H9 (cell line): ENCODE measurements around the gene BRSK1. TPM values are rescaled to one million over a fixed set of nuclear protein-coding genes. Genes with fewer than 3 reads are reported as not detected.

ENCODE experiments used
- DNase-seq: peaks from one replicate; pipeline ENCODE4 v3.0.0-alpha.2; 2017
- H2AFZ ChIP-seq: one replicate; pipeline ENCODE4 v1.6.1; 2013; ENCODE audit warnings: mild to moderate bottlenecking, low read length, control low read depth, moderate library complexity
- H2AK5ac ChIP-seq: 2 replicates; pipeline ENCODE4 v1.6.1; 2013; ENCODE audit warnings: low read length, control low read depth, mixed read lengths; ENCODE audit not compliant: insufficient read length
- H2BK120ac ChIP-seq: one replicate; pipeline ENCODE4 v1.6.1; 2013; ENCODE audit warnings: low read depth, mild to moderate bottlenecking, low read length, control low read depth, inconsistent platforms; ENCODE audit not compliant: poor library complexity, severe bottlenecking
- H2BK12ac ChIP-seq: 2 replicates; pipeline ENCODE4 v1.6.1; 2013; ENCODE audit warnings: low read length, control low read depth, mixed read lengths, low read depth; ENCODE audit not compliant: insufficient read length
- H2BK15ac ChIP-seq: 2 replicates; pipeline ENCODE4 v1.6.1; 2013; ENCODE audit warnings: low read depth, low read length, control low read depth
- H2BK20ac ChIP-seq: one replicate; pipeline ENCODE4 v1.6.1; 2013; ENCODE audit warnings: low read depth, mild to moderate bottlenecking, low read length, control low read depth, inconsistent platforms; ENCODE audit not compliant: poor library complexity, severe bottlenecking
- H2BK5ac ChIP-seq: 2 replicates; pipeline ENCODE4 v1.6.1; 2013; ENCODE audit warnings: low read length, control low read depth, mixed read lengths; ENCODE audit not compliant: insufficient read length
- H3K14ac ChIP-seq: 2 replicates; pipeline ENCODE4 v1.6.1; 2013; ENCODE audit warnings: low read length, control low read depth; ENCODE audit not compliant: insufficient read depth
- H3K18ac ChIP-seq: 2 replicates; pipeline ENCODE4 v1.6.1; 2013; ENCODE audit warnings: low read depth, mild to moderate bottlenecking, mixed read lengths, low read length, control low read depth; ENCODE audit not compliant: insufficient read length
- H3K23ac ChIP-seq: 2 replicates; pipeline ENCODE4 v1.6.1; 2013; ENCODE audit warnings: low read length, control low read depth, mixed read lengths, low read depth; ENCODE audit not compliant: insufficient read length
- H3K23me2 ChIP-seq: 2 replicates; pipeline ENCODE4 v1.6.1; 2013; ENCODE audit warnings: low read depth, mild to moderate bottlenecking, mixed read lengths, low read length, control low read depth; ENCODE audit not compliant: insufficient read length, poor library complexity, severe bottlenecking
- H3K27ac ChIP-seq: 2 replicates; pipeline ENCODE4 v1.5.1; 2013; ENCODE audit warnings: low read length, control low read depth, mixed read lengths, low read depth; ENCODE audit not compliant: insufficient read length
- H3K27me3 ChIP-seq: 2 replicates; pipeline ENCODE4 v1.6.1; 2013; ENCODE audit warnings: low read length, control low read depth, inconsistent platforms; ENCODE audit not compliant: insufficient read depth
- H3K4ac ChIP-seq: 2 replicates; pipeline ENCODE4 v1.6.1; 2013; ENCODE audit warnings: low read depth, mild to moderate bottlenecking, control low read depth, inconsistent platforms, low read length, moderate library complexity
- H3K4me1 ChIP-seq: 2 replicates; pipeline ENCODE4 v1.6.1; 2013; ENCODE audit warnings: low read length, control low read depth, inconsistent platforms; ENCODE audit not compliant: insufficient read depth
- H3K4me2 ChIP-seq: 2 replicates; pipeline ENCODE4 v1.6.1; 2013; ENCODE audit warnings: low read length, control low read depth, mixed read lengths; ENCODE audit not compliant: insufficient read length, insufficient read depth
- H3K56ac ChIP-seq: 2 replicates; pipeline ENCODE4 v1.6.1; 2013; ENCODE audit warnings: low read depth, mild to moderate bottlenecking, mixed read lengths, low read length, control low read depth; ENCODE audit not compliant: insufficient read length
- H3K79me1 ChIP-seq: 2 replicates; pipeline ENCODE4 v1.6.1; 2013; ENCODE audit warnings: low read depth, mild to moderate bottlenecking, moderate library complexity, low read length, control low read depth, inconsistent platforms; ENCODE audit not compliant: insufficient read depth, poor library complexity, severe bottlenecking
- H3K79me2 ChIP-seq: 2 replicates; pipeline ENCODE4 v1.6.1; 2013; ENCODE audit warnings: low read length, control low read depth, inconsistent platforms; ENCODE audit not compliant: insufficient read depth
- H3K9ac ChIP-seq: 2 replicates; pipeline ENCODE4 v1.6.1; 2013; ENCODE audit warnings: low read length, control low read depth, mixed read lengths; ENCODE audit not compliant: insufficient read length; ENCODE audit errors: extremely low read depth
- H3K9me3 ChIP-seq: one replicate; pipeline ENCODE4 v1.6.1; 2013; ENCODE audit warnings: low read depth, low read length, inconsistent platforms; ENCODE audit not compliant: control insufficient read depth
- H3T11ph ChIP-seq: one replicate; pipeline ENCODE4 v1.6.1; 2013; ENCODE audit warnings: mild to moderate bottlenecking, low read length, control low read depth, inconsistent platforms
- H4K20me1 ChIP-seq: one replicate; pipeline ENCODE4 v1.6.1; 2013; ENCODE audit not compliant: control insufficient read depth, insufficient read length, insufficient read depth
- H4K5ac ChIP-seq: 2 replicates; pipeline ENCODE4 v1.6.1; 2013; ENCODE audit warnings: low read depth, mild to moderate bottlenecking, mixed read lengths, low read length, control low read depth; ENCODE audit not compliant: insufficient read length
- H4K8ac ChIP-seq: replicated peaks from 2 replicates; pipeline ENCODE4 v1.6.1; 2013; ENCODE audit warnings: low read length, control low read depth, mixed read lengths, low read depth; ENCODE audit not compliant: insufficient read length
- H4K91ac ChIP-seq: 2 replicates; pipeline ENCODE4 v1.6.1; 2013; ENCODE audit warnings: low read depth, mild to moderate bottlenecking, moderate library complexity, mixed read lengths, low read length, control low read depth; ENCODE audit not compliant: insufficient read length
- H3K27ac Mint-ChIP-seq, 3 experiments: 2 replicates in 2 of 3; 3 replicates in 1 of 3; pipeline ENCODE4 v1.8.0; 2020 to 2021; ENCODE audit warnings: mixed read lengths in 3 of 3, mild to moderate bottlenecking in 1 of 3, moderate library complexity in 1 of 3
- H3K27me3 Mint-ChIP-seq: 2 replicates; pipeline ENCODE4 v1.8.0; 2021; ENCODE audit warnings: low read depth, mild to moderate bottlenecking, moderate library complexity, mixed read lengths
- H3K36me3 Mint-ChIP-seq, 3 experiments: 2 replicates in 2 of 3; 3 replicates in 1 of 3; pipeline ENCODE4 v1.8.0; 2020 to 2021; ENCODE audit warnings: low read depth in 3 of 3, mixed read lengths in 3 of 3; ENCODE audit not compliant: insufficient read depth in 1 of 3
- H3K4me1 Mint-ChIP-seq, 2 experiments: 2 replicates each; pipeline ENCODE4 v1.8.0; 2020; ENCODE audit warnings: mixed read lengths in 2 of 2
- H3K4me3 Mint-ChIP-seq, 2 experiments: 2 replicates in 1 of 2; 3 replicates in 1 of 2; pipeline ENCODE4 v1.8.0; 2020 to 2021; ENCODE audit warnings: mild to moderate bottlenecking in 2 of 2, mixed read lengths in 2 of 2, moderate library complexity in 1 of 2
- H3K9me3 Mint-ChIP-seq, 2 experiments: 2 replicates in 1 of 2; 3 replicates in 1 of 2; pipeline ENCODE4 v1.8.0; 2020; ENCODE audit warnings: mild to moderate bottlenecking in 2 of 2, mixed read lengths in 2 of 2, moderate library complexity in 1 of 2
- WGBS: extraction: QIAGEN DNeasy Blood & Tissue Kit; methylation state at CpG from one replicate; pipeline ENCODE4 v1.1.7; 2013; ENCODE audit warnings: missing lambda C conversion rate, low lambda C conversion rate, mixed read lengths; ENCODE audit not compliant: insufficient read length; ENCODE audit errors: extremely low coverage; 5-methylcytosine and 5-hydroxymethylcytosine counted together
- total RNA-seq: library from RNA; stranded (reverse); gene quantifications from 2 replicates; pipeline ENCODE4 v1.2.1, GENCODE V29; 2021
- TF ChIP-seq, protein P1 (sequence below): fragments of 200-600 bp; sonication (generic); conservative IDR thresholded peaks from 3 replicates; pipeline ENCODE4 v1.8.0; 2021; ENCODE audit warnings: antibody characterized with exemption, mild to moderate bottlenecking

Gene BRSK1
- total RNA-seq, 1 experiment from 2014 or later, result 43.5 TPM

DNA sequence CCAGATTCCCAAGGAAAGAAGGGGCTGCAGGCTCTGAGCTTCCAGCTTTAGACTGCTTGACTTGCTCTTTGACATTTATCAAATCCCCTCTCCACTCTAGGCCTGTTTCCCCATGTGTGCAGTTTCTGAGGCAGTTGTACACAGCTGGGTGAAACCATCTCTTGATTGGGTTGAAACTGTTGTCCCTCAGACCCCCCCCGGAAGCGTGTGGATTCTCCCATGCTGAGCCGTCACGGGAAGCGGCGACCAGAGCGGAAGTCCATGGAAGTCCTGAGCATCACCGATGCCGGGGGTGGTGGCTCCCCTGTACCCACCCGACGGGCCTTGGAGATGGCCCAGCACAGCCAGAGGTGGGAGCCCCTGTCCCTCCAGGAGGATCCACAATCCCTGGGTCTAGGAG is 19.7 kb downstream of the BRSK1 start:
- Mint-ChIP-seq H3K27ac (peak overlapping the region in 1 of 3 experiments; percentile 55; a peak in 1 of 7 replicates), H3K9me3 (no peaks in the 10 kb centered on the region), H3K27me3 (no peaks in the 10 kb centered on the region; the same call in 1 of the 2 replicates), H3K4me3 (no peak overlapping the region), H3K4me1 (peaks cover 15 to 26% of the 10 kb centered on the region in 2 experiments), H3K36me3 (peaks cover 43 to 69% (median 69%) of the 10 kb centered on the region in 3 experiments; a peak in 6 of 7 replicates)
- no peaks in the 10 kb centered on the region for H3K79me2 ChIP-seq
- H2BK12ac ChIP-seq, result no peak overlapping the region
- no CpG with 5 or more reads among the region's 11 CpGs for WGBS
- no peak overlapping the region for H3T11ph ChIP-seq
- no peak for DNase-seq
- TF ChIP-seq, protein P1, sequence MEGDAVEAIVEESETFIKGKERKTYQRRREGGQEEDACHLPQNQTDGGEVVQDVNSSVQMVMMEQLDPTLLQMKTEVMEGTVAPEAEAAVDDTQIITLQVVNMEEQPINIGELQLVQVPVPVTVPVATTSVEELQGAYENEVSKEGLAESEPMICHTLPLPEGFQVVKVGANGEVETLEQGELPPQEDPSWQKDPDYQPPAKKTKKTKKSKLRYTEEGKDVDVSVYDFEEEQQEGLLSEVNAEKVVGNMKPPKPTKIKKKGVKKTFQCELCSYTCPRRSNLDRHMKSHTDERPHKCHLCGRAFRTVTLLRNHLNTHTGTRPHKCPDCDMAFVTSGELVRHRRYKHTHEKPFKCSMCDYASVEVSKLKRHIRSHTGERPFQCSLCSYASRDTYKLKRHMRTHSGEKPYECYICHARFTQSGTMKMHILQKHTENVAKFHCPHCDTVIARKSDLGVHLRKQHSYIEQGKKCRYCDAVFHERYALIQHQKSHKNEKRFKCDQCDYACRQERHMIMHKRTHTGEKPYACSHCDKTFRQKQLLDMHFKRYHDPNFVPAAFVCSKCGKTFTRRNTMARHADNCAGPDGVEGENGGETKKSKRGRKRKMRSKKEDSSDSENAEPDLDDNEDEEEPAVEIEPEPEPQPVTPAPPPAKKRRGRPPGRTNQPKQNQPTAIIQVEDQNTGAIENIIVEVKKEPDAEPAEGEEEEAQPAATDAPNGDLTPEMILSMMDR, result no peak
- H3K18ac ChIP-seq, result no peak overlapping the region
- H4K5ac ChIP-seq, result no peak overlapping the region
- H3K23me2 ChIP-seq, result no peaks in the 10 kb centered on the region
- no peak overlapping the region for H3K27ac ChIP-seq
- H3K9ac ChIP-seq, result no peak overlapping the region
- H4K91ac ChIP-seq, result no peak overlapping the region
- peaks cover 3% of the 10 kb centered on the region; the same call in 1 of the 2 replicates for H3K4me1 ChIP-seq
- H3K79me1 ChIP-seq, result no peaks in the 10 kb centered on the region
- H4K20me1 ChIP-seq, result no peaks in the 10 kb centered on the region
- no peak overlapping the region for H4K8ac ChIP-seq
- no peak overlapping the region for H3K4me2 ChIP-seq
- no peak overlapping the region for H3K23ac ChIP-seq
- H3K9me3 ChIP-seq, result no peaks in the 10 kb centered on the region
- H3K56ac ChIP-seq, result no peak overlapping the region
- no peak overlapping the region for H3K4ac ChIP-seq
- no peak overlapping the region for H2AK5ac ChIP-seq
- H2AFZ ChIP-seq, result no peak overlapping the region
- H2BK20ac ChIP-seq, result no peak overlapping the region
- H2BK15ac ChIP-seq, result no peak overlapping the region
- no peak overlapping the region for H2BK5ac ChIP-seq
- H3K14ac ChIP-seq, result no peak overlapping the region
- no peak overlapping the region for H2BK120ac ChIP-seq
- no peaks in the 10 kb centered on the region for H3K27me3 ChIP-seq
